Gastroesophageal sphincter (tissue), 4 donors: ENCODE measurements around the gene MACROH2A2. TPM values are rescaled to one million over a fixed set of nuclear protein-coding genes. Genes with fewer than 3 reads are reported as not detected.

Source experiments
- ATAC-seq: fragments of 150-250 bp; one replicate; pipeline ENCODE4 v1.9.1; 2016; ENCODE audit warnings: mild to moderate bottlenecking, moderate library complexity
- H3K27ac ChIP-seq, 4 donors: fragments of 200-600 bp; sonication (generic) in 3 of 4; 1 replicate in 3 of 4; 2 replicates in 1 of 4; pipeline ENCODE4 v1.5.1; 2016 to 2019
- H3K27me3 ChIP-seq: fragments of 200-600 bp; sonication (generic); one replicate; pipeline ENCODE4 v1.5.1; 2019
- H3K36me3 ChIP-seq, 2 donors: fragments of 200-600 bp; sonication (generic); one replicate each; pipeline ENCODE4 v1.5.1; 2019; ENCODE audit warnings: control low read depth in 1 of 2
- H3K4me1 ChIP-seq, 3 donors: fragments of 200-600 bp; sonication (generic); 1 replicate in 2 of 3; 2 replicates in 1 of 3; pipeline ENCODE4 v1.5.1; 2016 to 2019; ENCODE audit warnings: control low read depth in 2 of 3
- H3K4me3 ChIP-seq, 2 donors: fragments of 200-600 bp; sonication (generic); one replicate each; pipeline ENCODE4 v1.5.1; 2019; ENCODE audit warnings: mild to moderate bottlenecking in 1 of 2, moderate library complexity in 1 of 2
- H3K9me3 ChIP-seq, 3 donors: fragments of 200-600 bp; sonication (generic); one replicate each; pipeline ENCODE4 v1.5.1; 2017 to 2019; ENCODE audit warnings: control low read depth in 2 of 3
- CTCF ChIP-seq, 4 experiments: fragments of 200-600 bp in 2 of 4; fragments of 450-650 bp in 2 of 4; sonication (generic) in 1 of 4; IDR thresholded peaks; one replicate each; pipeline ENCODE4 v1.5.1; 2017 to 2019; ENCODE audit warnings: antibody characterized with exemption in 4 of 4, mild to moderate bottlenecking in 2 of 4, moderate library complexity in 2 of 4
- EP300 ChIP-seq: sonication (generic); formaldehyde crosslinking; IDR thresholded peaks from one replicate; pipeline ENCODE4 v1.6.1; 2017; ENCODE audit warnings: antibody characterized with exemption, mild to moderate bottlenecking
- POLR2A ChIP-seq, 2 donors: fragments of 450-650 bp; IDR thresholded peaks; one replicate each; pipeline ENCODE4 v1.6.1; 2017; ENCODE audit warnings: antibody characterized with exemption in 2 of 2, mild to moderate bottlenecking in 2 of 2, moderate library complexity in 1 of 2
- POLR2AphosphoS5 ChIP-seq: sonication (generic); formaldehyde crosslinking; IDR thresholded peaks from one replicate; pipeline ENCODE4 v1.6.1; 2017; ENCODE audit warnings: antibody characterized with exemption
- WGBS, 2 donors: methylation state at CpG; one replicate each; pipeline ENCODE4 v1.1.5; 2018; ENCODE audit warnings: low coverage in 1 of 2; 5-methylcytosine and 5-hydroxymethylcytosine counted together
- total RNA-seq, 4 donors: library from RNA; depleted of rRNA; stranded (reverse); fragments of >200 nt; gene quantifications; one replicate each; pipeline ENCODE4 v1.1.0, GENCODE V29; 2016

Gene MACROH2A2
- total RNA-seq, 4 donors from 2014 or later: 8.2 to 22.9 (median 13.7) TPM

DNA sequence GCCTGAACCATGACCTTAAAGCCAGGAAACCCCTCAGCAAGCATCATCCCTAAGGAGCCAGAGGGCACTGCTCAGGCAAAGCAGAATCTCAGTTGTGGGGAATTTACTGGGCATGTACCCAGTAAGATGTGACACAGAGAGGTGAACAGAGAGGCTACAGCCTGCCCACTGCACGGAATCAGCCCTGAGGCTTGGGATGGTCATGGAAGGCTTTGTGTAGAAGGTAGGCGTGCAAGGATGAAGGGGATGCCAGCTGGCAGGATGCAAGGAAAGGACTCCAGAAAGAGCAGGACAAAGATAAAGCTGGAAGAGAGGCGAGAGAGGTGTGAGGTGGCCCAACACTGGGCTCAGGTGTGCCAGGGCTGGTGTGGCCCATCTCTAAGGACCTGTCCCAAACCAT lies 82.4 kb downstream of the MACROH2A2 start:
- WGBS, 2 donors: 94% methylated on average over 3 of the region's 3 CpGs; no CpG with 5 or more reads in 1 of the 2 donors
- Histone ChIP-seq H3K36me3 (peaks cover 0 to 19% of the 10 kb centered on the region in 2 donors), H3K27ac (no peak overlapping the region), H3K4me3 (no peak overlapping the region), H3K27me3 (no peaks in the 10 kb centered on the region), H3K9me3 (no peaks in the 10 kb centered on the region), H3K4me1 (peaks cover 0 to 31% (median 9%) of the 10 kb centered on the region in 3 donors)
- ATAC-seq: no peak
- no peak for TF ChIP-seq POLR2AphosphoS5
- TF ChIP-seq POLR2A (IDR thresholded peaks at IDR 0.05): no peak
- no peak for TF ChIP-seq EP300
- TF ChIP-seq CTCF (IDR thresholded peaks at IDR 0.05): no peak

- WGBS, 2 donors: 67 to 71% methylated on average over 1 to 6 of the region's 7 CpGs
- H3K27ac ChIP-seq: no peak overlapping the region
- H3K4me3 ChIP-seq: no peak overlapping the region
- peaks cover 0 to 19% of the 10 kb centered on the region in 2 donors for H3K36me3 ChIP-seq
- no peaks in the 10 kb centered on the region for H3K9me3 ChIP-seq
- TF ChIP-seq CTCF (IDR thresholded peaks at IDR 0.05): no peak
- TF ChIP-seq EP300: no peak
- TF ChIP-seq POLR2AphosphoS5: no peak
- no peak for TF ChIP-seq POLR2A (IDR thresholded peaks at IDR 0.05)
- no peaks in the 10 kb centered on the region for H3K27me3 ChIP-seq
- no peak for ATAC-seq
- peaks cover 0 to 26% (median 9%) of the 10 kb centered on the region in 3 donors for H3K4me1 ChIP-seq
Observed at GRCh38 chr10:70135684-70136083, 83.0 kb downstream of the MACROH2A2 start.

DNA sequence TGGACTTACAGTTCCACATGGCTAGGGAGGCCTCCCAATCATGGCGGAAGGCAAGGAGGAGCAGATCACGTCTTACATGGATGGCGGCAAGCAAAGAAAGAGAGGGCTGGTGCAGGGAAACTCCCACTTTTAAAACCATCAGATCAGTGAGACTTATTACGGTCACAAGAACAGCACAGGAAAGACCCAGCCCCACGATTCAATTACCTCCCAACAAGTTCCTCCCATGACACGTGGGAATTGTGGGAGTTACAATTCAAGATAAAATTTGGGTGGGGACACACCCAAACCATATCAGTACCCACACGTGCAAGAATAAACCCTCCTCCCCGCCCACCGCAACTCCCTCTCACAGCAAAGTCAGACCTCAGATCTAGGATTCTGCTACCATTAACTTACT lies 84.5 kb downstream of the MACROH2A2 start:
- H3K9me3 ChIP-seq: no peaks in the 10 kb centered on the region
- 80 to 96% methylated on average over 1 to 7 of the region's 9 CpGs for WGBS, 2 donors
- no peak for TF ChIP-seq POLR2AphosphoS5
- TF ChIP-seq EP300: no peak
- TF ChIP-seq POLR2A (IDR thresholded peaks at IDR 0.05): no peak
- TF ChIP-seq CTCF (IDR thresholded peaks at IDR 0.05): no peak

DNA sequence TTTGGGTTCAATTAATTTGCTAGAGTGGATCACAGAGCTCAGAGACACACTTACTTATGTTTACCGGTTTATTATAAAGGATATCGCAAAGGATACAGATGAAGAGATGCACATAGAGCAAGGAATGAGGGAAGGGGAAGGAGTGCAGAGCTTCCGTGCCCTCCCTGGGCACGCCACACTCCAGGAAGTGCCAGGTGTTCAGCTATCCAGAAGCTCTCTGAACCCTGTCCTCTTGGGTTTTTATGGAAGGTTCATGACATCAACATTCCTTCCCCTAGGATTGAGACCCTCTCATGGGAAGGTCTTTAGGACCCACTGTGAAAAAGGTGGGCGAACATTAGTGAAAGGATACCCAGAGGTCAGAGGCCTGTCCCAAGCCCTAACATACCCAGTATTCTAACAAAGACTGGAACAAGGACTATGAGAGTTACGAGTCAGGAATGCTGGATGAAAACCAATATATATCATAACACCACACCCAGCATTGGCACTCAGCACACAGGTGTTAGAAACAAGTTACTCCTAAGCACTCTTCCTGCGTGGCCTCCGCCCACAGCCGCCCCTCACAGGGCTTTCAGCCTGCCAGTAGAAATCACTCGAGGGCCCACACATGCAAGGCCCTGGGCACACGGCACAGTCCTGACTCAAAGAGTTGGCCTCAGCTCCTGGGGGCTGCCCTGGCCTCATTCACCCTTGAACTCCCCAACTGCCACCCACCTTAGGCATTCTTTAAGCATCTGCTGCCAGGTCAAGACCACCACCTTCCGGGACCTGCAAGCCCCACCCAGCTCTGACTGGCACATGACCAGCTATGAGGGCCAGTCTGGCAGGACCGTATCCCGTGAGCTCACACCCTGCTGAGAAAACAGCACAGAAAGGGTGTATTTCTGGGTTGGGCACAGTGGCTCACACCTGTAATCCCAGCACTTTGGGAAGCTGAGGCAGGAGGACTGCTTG lies 85.6 kb downstream of the MACROH2A2 start:
- H3K36me3 ChIP-seq: peaks cover 0 to 19% of the 10 kb centered on the region in 2 donors
- 96 to 100% methylated on average over 4 to 8 of the region's 14 CpGs for WGBS, 2 donors
- TF ChIP-seq POLR2A (IDR thresholded peaks at IDR 0.05): no peak
- no peak for TF ChIP-seq CTCF (IDR thresholded peaks at IDR 0.05)
- no peak for TF ChIP-seq POLR2AphosphoS5
- TF ChIP-seq EP300: no peak
- no peaks in the 10 kb centered on the region for H3K27me3 ChIP-seq
- ATAC-seq: no peak
- H3K9me3 ChIP-seq: no peaks in the 10 kb centered on the region
- peaks cover 0 to 4% (median 1%) of the 10 kb centered on the region in 3 donors for H3K4me1 ChIP-seq
- H3K4me3 ChIP-seq: no peak overlapping the region
- H3K27ac ChIP-seq: no peak overlapping the region

More for the DNA sequence above, 84.5 kb downstream of the MACROH2A2 start:
- Histone ChIP-seq H3K27ac (no peak overlapping the region), H3K4me3 (no peak overlapping the region), H3K4me1 (peaks cover 0 to 11% (median 4%) of the 10 kb centered on the region in 3 donors), H3K36me3 (peaks cover 0 to 19% of the 10 kb centered on the region in 2 donors), H3K27me3 (no peaks in the 10 kb centered on the region)
- ATAC-seq: no peak
